DND-41 (cell line): ENCODE data around the gene PLA2G4E.

Source experiments
- ATAC-seq: fragments of 200-7000 bp; cut with Tn5 transposase; 3 replicates; pipeline ENCODE4 v1.9.1; 2021; ENCODE audit warnings: low read depth; ENCODE audit not compliant: insufficient read depth
- DNase-seq: peaks from one replicate; pipeline ENCODE4 v3.0.0-alpha.2; 2020
- H2AFZ ChIP-seq: 2 replicates; pipeline ENCODE4 v1.6.0; 2012; ENCODE audit warnings: low read depth, low read length
- H3K27ac ChIP-seq: 2 replicates; pipeline ENCODE4 v1.5.1; 2012; ENCODE audit warnings: low read length, inconsistent platforms
- H3K27me3 ChIP-seq: fragments of 200-600 bp; sonication (generic); 2 replicates; pipeline ENCODE4 v1.6.0; 2012; ENCODE audit warnings: low read length, mild to moderate bottlenecking, inconsistent platforms; ENCODE audit not compliant: insufficient read depth, poor library complexity
- H3K36me3 ChIP-seq: 2 replicates; pipeline ENCODE4 v1.5.1; 2012; ENCODE audit warnings: low read length, inconsistent platforms; ENCODE audit not compliant: insufficient read depth
- H3K4me1 ChIP-seq: 2 replicates; pipeline ENCODE4 v1.5.1; 2012; ENCODE audit warnings: mild to moderate bottlenecking, low read length; ENCODE audit not compliant: insufficient read depth
- H3K4me2 ChIP-seq: 2 replicates; pipeline ENCODE4 v1.6.0; 2012; ENCODE audit warnings: mild to moderate bottlenecking, moderate library complexity, low read length, inconsistent platforms; ENCODE audit not compliant: insufficient read depth
- H3K4me3 ChIP-seq, 2 experiments: fragments of 200-600 bp in 1 of 2; shearing (Covaris generic) in 1 of 2; 2 replicates each; pipeline ENCODE4 v1.5.1; 2012 to 2016; ENCODE audit warnings: inconsistent platforms in 2 of 2, low read length in 2 of 2, mild to moderate bottlenecking in 2 of 2, low read depth in 1 of 2, moderate library complexity in 1 of 2
- H3K79me2 ChIP-seq: 2 replicates; pipeline ENCODE4 v1.6.0; 2012; ENCODE audit warnings: low read length, inconsistent platforms; ENCODE audit not compliant: insufficient read depth
- H3K9ac ChIP-seq: 2 replicates; pipeline ENCODE4 v1.6.0; 2012; ENCODE audit warnings: low read depth, mild to moderate bottlenecking, inconsistent platforms, low read length, moderate library complexity
- H3K9me3 ChIP-seq: 2 replicates; pipeline ENCODE4 v1.5.1; 2012; ENCODE audit warnings: low read length, moderate library complexity, mild to moderate bottlenecking, inconsistent platforms; ENCODE audit not compliant: insufficient read depth, severe bottlenecking
- H4K20me1 ChIP-seq: 2 replicates; pipeline ENCODE4 v1.6.0; 2012; ENCODE audit warnings: low read length; ENCODE audit not compliant: insufficient read depth
- CTCF ChIP-seq: IDR thresholded peaks from 2 replicates; pipeline ENCODE4 v1.5.1; 2012; ENCODE audit warnings: borderline replicate concordance, low read length, moderate library complexity, mild to moderate bottlenecking; ENCODE audit not compliant: poor library complexity, severe bottlenecking; ENCODE audit errors: extremely low read depth
- EZH2 ChIP-seq: IDR thresholded peaks from 3 replicates; pipeline ENCODE4 v1.6.1; 2012; ENCODE audit warnings: borderline replicate concordance, low read depth, mild to moderate bottlenecking, moderate library complexity, low read length, inconsistent platforms; ENCODE audit not compliant: severe bottlenecking

The PLA2G4E gene

GRCh38 chr15:41981371-41982132, 39.3 kb downstream of the PLA2G4E start:
- no peak for DNase-seq
- H3K4me3 ChIP-seq, result no peak overlapping the region
- no peak for ATAC-seq

GRCh38 chr15:41980654-41981323, 40.1 kb downstream of the PLA2G4E start:
- peaks cover 3% of the 10 kb centered on the region for H3K27me3 ChIP-seq
- H3K27ac ChIP-seq, result no peak overlapping the region
- H4K20me1 ChIP-seq, result no peaks in the 10 kb centered on the region
- H3K9me3 ChIP-seq, result no peaks in the 10 kb centered on the region
- H3K36me3 ChIP-seq, result no peaks in the 10 kb centered on the region
- no peaks in the 10 kb centered on the region for H3K4me1 ChIP-seq
- H3K4me2 ChIP-seq, result no peak overlapping the region
- TF ChIP-seq EZH2, result no peak
- no peak for TF ChIP-seq CTCF
- H3K9ac ChIP-seq, result no peak overlapping the region
- no peak overlapping the region for H3K4me3 ChIP-seq
- ATAC-seq (no peak), DNase-seq (no peak)
- no peak overlapping the region for H2AFZ ChIP-seq
- no peaks in the 10 kb centered on the region for H3K79me2 ChIP-seq

More at GRCh38 chr15:41981371-41982132, 39.3 kb downstream of the PLA2G4E start:
- Histone ChIP-seq H3K4me1 (no peaks in the 10 kb centered on the region), H3K27me3 (peaks cover 3% of the 10 kb centered on the region), H3K9me3 (no peaks in the 10 kb centered on the region), H3K4me2 (no peak overlapping the region), H2AFZ (no peak overlapping the region), H3K9ac (no peak overlapping the region), H4K20me1 (no peaks in the 10 kb centered on the region), H3K27ac (no peak overlapping the region), H3K36me3 (no peaks in the 10 kb centered on the region), H3K79me2 (no peaks in the 10 kb centered on the region)
- TF ChIP-seq EZH2, result no peak
- no peak for TF ChIP-seq CTCF

- Histone ChIP-seq H3K36me3 (no peaks in the 10 kb centered on the region), H3K9ac (no peak overlapping the region), H3K27me3 (peaks cover 3% of the 10 kb centered on the region), H3K27ac (no peak overlapping the region), H4K20me1 (no peaks in the 10 kb centered on the region), H2AFZ (no peak overlapping the region), H3K4me2 (no peak overlapping the region), H3K9me3 (no peaks in the 10 kb centered on the region), H3K79me2 (no peaks in the 10 kb centered on the region), H3K4me3 (no peak overlapping the region), H3K4me1 (no peaks in the 10 kb centered on the region)
- no peak for TF ChIP-seq EZH2
- no peak for TF ChIP-seq CTCF
- DNase-seq (no peak), ATAC-seq (no peak)
These were observed 41.2 kb downstream of the PLA2G4E start for GRCh38 chr15:41979493-41980266.
